Memory B cell (primary cell): Measurements from ENCODE around the gene RNASE7.

Experiments
- ATAC-seq: fragments of 150-1000 bp; cut with Tn5 transposase; 2 replicates; pipeline ENCODE4 v1.10.0; 2021; ENCODE audit warnings: low read depth, mild to moderate bottlenecking, moderate library complexity
- DNase-seq, 2 donors: peaks; one replicate each; pipeline ENCODE4 v3.0.0; 2022; ENCODE audit warnings: low spot score in 2 of 2
- H3K27ac Mint-ChIP-seq: one replicate; pipeline ENCODE4 v1.8.0; 2022; ENCODE audit warnings: mild to moderate bottlenecking, moderate library complexity, mixed read lengths
- H3K27me3 Mint-ChIP-seq: one replicate; pipeline ENCODE4 v1.8.0; 2022; ENCODE audit warnings: mixed read lengths
- H3K36me3 Mint-ChIP-seq: one replicate; pipeline ENCODE4 v1.8.0; 2022; ENCODE audit warnings: mild to moderate bottlenecking, mixed read lengths
- H3K4me1 Mint-ChIP-seq: one replicate; pipeline ENCODE4 v1.8.0; 2022; ENCODE audit warnings: mixed read lengths
- H3K4me3 Mint-ChIP-seq: one replicate; pipeline ENCODE4 v1.8.0; 2022; ENCODE audit warnings: mild to moderate bottlenecking, moderate library complexity, mixed read lengths
- H3K9me3 Mint-ChIP-seq: one replicate; pipeline ENCODE4 v1.8.0; 2022; ENCODE audit warnings: mixed read lengths

Gene RNASE7

DNA sequence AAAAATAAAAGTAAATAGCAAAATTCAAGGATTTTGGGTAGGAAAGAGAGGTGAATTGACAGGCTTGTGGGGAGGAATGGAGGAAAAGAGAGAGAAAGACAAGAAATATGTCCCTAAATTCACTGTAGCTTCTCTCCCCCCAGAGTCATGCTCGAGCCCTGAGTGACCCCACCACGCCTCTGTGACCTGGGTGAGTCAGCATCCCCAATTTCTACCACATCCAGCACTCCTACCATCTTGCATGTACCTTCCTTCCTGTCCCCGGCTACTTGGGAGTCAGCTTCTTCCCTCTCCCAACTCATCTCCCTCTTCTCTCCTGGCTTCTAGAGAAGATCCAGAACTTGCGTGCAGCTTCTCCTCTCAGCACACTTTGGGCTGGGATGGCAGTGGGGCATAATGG, 46.5 kb downstream of the RNASE7 start:
- Mint-ChIP-seq H3K27ac (peak overlapping the region; percentile 86), H3K9me3 (no peaks in the 10 kb centered on the region), H3K4me3 (no peak overlapping the region), H3K4me1 (peaks cover 17% of the 10 kb centered on the region), H3K27me3 (peaks cover 3% of the 10 kb centered on the region), H3K36me3 (no peaks in the 10 kb centered on the region)
- DNase-seq (no peak), ATAC-seq (no peak)

- H3K27ac Mint-ChIP-seq, result peak overlapping the region; percentile 86
- no peak overlapping the region for H3K4me3 Mint-ChIP-seq
- no peaks in the 10 kb centered on the region for H3K9me3 Mint-ChIP-seq
- ATAC-seq, result no peak
- H3K36me3 Mint-ChIP-seq, result no peaks in the 10 kb centered on the region
- peaks cover 15% of the 10 kb centered on the region for H3K4me1 Mint-ChIP-seq
- H3K27me3 Mint-ChIP-seq, result peaks cover 1% of the 10 kb centered on the region
- DNase-seq, result no peak
Measured at GRCh38 chr14:21089271-21089670, 47.1 kb downstream of the RNASE7 start.

- no peak overlapping the region for H3K4me3 Mint-ChIP-seq
- H3K36me3 Mint-ChIP-seq, result no peaks in the 10 kb centered on the region
- H3K27ac Mint-ChIP-seq, result peak overlapping the region; percentile 86
- H3K9me3 Mint-ChIP-seq, result no peaks in the 10 kb centered on the region
- DNase-seq, result no peak
- no peaks in the 10 kb centered on the region for H3K27me3 Mint-ChIP-seq
- no peak for ATAC-seq
- peaks cover 15% of the 10 kb centered on the region for H3K4me1 Mint-ChIP-seq
Measured at GRCh38 chr14:21089877-21090193, 47.7 kb downstream of the RNASE7 start.

DNA sequence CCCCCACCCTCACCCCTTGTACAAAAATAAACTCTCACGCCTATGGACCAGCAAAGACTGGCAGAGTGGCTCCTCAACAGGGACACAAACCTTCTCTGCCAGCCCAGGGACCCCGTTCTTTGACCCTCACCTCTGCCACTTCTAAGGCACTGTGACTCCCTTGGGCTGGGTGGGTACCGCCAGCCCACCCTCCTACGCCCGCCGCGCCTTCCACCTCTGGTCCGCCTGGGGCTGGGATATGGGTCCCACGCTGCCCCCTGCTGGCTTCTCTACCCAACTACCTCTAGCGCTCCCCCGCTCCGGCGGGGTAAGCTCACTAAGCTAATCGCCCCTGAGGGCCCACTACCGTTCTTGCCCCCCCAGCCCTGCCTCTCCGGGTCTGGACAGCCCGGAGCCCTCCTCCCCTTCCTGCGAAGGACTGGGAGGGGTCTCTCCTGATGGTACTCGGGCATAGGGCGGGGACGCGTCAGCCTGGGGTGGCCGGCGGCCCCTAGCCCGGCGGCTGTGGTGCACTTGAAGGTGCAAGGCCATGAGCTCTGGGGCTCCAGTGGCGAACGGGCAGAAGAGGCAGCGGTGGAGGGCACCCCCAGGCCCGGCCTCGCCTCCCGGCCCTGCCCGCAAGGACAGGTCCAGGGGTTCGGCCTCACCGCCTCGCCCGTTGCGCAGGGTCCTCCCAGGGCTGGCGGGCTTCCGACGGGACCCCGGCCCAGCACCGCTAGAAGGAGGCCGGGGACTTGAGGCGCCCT, 48.2 kb downstream of the RNASE7 start:
- no peak overlapping the region for H3K4me3 Mint-ChIP-seq
- no peaks in the 10 kb centered on the region for H3K27me3 Mint-ChIP-seq
- peak overlapping the region; percentile 86 for H3K27ac Mint-ChIP-seq
- DNase-seq (no peak), ATAC-seq (no peak)
- peaks cover 15% of the 10 kb centered on the region for H3K4me1 Mint-ChIP-seq
- H3K9me3 Mint-ChIP-seq, result no peaks in the 10 kb centered on the region
- H3K36me3 Mint-ChIP-seq, result no peaks in the 10 kb centered on the region

DNA sequence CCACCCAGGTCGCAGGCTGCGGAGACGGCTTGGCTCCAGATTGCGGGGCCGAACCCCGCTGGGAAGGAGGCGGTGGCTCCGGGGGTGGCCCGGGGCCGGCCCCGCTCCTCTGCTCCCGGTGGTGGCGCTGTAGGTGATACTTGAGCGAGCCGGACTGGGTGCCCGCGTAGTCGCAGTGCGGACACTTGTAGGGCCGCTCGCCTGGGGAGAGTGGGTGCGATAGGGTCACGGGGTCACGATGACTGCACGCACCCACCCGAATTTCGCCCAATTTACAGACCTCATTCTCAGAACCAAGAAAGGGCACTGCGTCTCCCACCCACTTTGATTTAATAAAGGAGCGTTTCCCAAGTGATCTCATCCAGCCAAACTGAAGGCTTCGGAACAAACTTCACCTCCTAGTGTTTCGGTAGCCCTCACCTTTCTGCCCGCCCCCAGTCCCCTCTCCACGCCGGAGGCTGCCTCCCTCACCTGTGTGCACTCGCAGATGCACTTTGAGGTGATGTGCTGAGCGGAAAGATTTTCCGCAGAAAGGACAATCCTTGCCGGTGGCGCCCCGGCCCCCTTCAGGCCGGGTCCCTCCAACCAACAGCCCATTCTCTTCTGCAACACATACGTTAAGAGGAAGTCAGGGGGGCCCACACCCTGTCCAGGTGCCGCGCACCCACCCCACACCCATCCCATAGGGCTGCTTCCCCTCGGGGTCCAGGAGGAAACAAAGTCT, 48.9 kb downstream of the RNASE7 start:
- ATAC-seq (no peak), DNase-seq (no peak)
- Mint-ChIP-seq H3K4me1 (peaks cover 15% of the 10 kb centered on the region), H3K4me3 (no peak overlapping the region), H3K9me3 (no peaks in the 10 kb centered on the region), H3K27ac (peak overlapping the region; percentile 40), H3K36me3 (no peaks in the 10 kb centered on the region), H3K27me3 (no peaks in the 10 kb centered on the region)

GRCh38 chr14:21091821-21092272, 49.7 kb downstream of the RNASE7 start:
- no peak overlapping the region for H3K4me3 Mint-ChIP-seq
- H3K4me1 Mint-ChIP-seq, result peaks cover 11% of the 10 kb centered on the region
- H3K27ac Mint-ChIP-seq, result peak overlapping the region; percentile 40
- DNase-seq (no peak), ATAC-seq (no peak)
- H3K36me3 Mint-ChIP-seq, result no peaks in the 10 kb centered on the region
- no peaks in the 10 kb centered on the region for H3K9me3 Mint-ChIP-seq
- no peaks in the 10 kb centered on the region for H3K27me3 Mint-ChIP-seq

GRCh38 chr14:21092273-21093011, 50.3 kb downstream of the RNASE7 start:
- no peaks in the 10 kb centered on the region for H3K27me3 Mint-ChIP-seq
- H3K4me3 Mint-ChIP-seq, result no peak overlapping the region
- H3K9me3 Mint-ChIP-seq, result no peaks in the 10 kb centered on the region
- no peaks in the 10 kb centered on the region for H3K36me3 Mint-ChIP-seq
- peak; percentile 96 to 99 for DNase-seq
- peak; percentile 80 for ATAC-seq
- no peak overlapping the region for H3K27ac Mint-ChIP-seq
- H3K4me1 Mint-ChIP-seq, result peaks cover 11% of the 10 kb centered on the region

DNA sequence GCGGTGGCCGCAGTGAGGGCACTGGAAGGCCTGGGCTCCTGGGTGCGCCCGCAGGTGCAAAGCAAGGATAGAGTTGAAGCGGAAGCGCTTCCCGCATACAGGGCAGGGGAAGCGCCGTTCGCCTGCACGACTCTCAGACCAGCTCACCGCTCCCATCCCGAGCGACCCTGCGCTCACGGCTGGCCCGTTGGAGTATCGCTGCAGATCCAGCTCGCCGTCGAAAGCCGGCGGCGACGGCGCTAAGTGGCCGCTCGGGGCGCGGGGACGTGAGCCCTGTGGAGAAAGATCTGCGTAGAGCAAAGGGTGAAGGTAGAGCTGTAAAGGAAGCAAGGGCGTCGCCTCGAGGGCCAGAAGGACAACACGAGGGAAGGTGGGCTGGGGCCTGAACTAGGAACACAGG, 50.9 kb downstream of the RNASE7 start:
- DNase-seq (no peak), ATAC-seq (no peak)
- Mint-ChIP-seq H3K4me3 (no peak overlapping the region), H3K27me3 (no peaks in the 10 kb centered on the region), H3K36me3 (no peaks in the 10 kb centered on the region), H3K4me1 (peaks cover 8% of the 10 kb centered on the region), H3K27ac (no peak overlapping the region), H3K9me3 (no peaks in the 10 kb centered on the region)
